Erythroblast (primary cell): ENCODE measurements around the gene MYO18B.
A peak's percentile ranks its signal among the peaks of the same experiment; 100 is the strongest.
"Not testable (repeated sequence)": the region's sequence is repeated elsewhere in the genome, so short reads cannot be mapped to it uniquely, and the experiment has no call there.

Experiments used
- DNase-seq, 2 experiments: peaks; one replicate each; lab custom pipeline; 2025; lab: John Stamatoyannopoulos, UW
- GATA1 ChIP-seq: IDR thresholded peaks from 2 replicates; pipeline ENCODE4 v1.6.1; 2011; ENCODE audit warnings: low read depth, mild to moderate bottlenecking, control low read depth, low read length, moderate library complexity
- POLR2A ChIP-seq: IDR thresholded peaks from 2 replicates; pipeline ENCODE4 v1.6.1; 2011; ENCODE audit warnings: mild to moderate bottlenecking, low read length

Gene MYO18B

DNA sequence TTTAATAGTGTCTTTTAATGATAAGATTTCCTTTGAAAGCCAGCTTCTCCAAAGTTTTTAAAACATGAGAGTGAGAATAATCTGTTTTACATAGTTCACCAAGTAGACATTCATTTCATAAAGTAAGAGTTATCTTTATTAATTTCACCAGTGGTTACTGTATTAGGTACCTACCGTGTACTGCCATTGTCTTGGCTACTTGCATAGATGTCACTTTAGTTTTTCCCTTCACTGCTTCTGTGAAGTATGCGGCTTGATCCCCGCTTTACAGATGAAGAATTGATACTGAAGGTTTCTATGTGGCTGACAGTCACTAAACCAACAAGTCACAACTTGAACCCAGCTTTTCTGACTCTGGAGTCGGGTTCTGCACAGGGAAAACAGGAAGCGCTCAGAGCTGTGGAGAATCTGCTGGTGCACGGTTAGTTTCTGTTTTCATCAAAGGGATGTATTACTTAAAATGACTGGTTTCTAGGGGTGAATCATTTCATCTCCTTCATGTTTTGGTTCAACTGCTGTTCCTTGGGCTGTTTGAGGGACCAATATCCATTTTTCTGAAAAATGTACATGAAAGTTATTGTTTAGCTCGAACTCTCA lies 39.3 kb upstream of the MYO18B start:
- no peak for DNase-seq
- TF ChIP-seq POLR2A, result no peak
- no peak for TF ChIP-seq GATA1

GRCh38 chr22:25704701-25705100 lies 37.3 kb upstream of the MYO18B start:
- TF ChIP-seq POLR2A (no peak), GATA1 (no peak)
- DNase-seq, result no peak

DNA sequence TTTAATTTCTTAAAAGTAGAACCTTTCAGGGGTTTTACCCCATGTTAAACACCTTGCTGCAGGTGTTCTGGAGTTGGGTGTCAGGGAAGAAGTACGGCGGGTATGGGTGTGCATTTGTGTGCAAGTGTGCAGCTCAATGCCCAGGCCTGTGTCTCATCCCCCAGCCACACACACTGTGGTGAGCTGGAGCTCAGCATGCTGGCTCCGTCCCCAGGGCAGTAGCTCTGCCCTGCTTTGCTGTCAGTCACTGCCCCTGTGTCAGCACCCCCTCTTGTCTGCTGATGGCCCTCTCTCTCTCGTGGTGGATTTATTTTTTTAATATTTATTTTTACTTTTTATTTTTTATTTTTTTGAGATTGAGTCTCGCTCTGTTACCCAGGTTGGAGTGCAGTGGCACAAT lies 35.8 kb upstream of the MYO18B start:
- DNase-seq, result no peak
- no peak for TF ChIP-seq GATA1
- TF ChIP-seq POLR2A, result no peak

DNA sequence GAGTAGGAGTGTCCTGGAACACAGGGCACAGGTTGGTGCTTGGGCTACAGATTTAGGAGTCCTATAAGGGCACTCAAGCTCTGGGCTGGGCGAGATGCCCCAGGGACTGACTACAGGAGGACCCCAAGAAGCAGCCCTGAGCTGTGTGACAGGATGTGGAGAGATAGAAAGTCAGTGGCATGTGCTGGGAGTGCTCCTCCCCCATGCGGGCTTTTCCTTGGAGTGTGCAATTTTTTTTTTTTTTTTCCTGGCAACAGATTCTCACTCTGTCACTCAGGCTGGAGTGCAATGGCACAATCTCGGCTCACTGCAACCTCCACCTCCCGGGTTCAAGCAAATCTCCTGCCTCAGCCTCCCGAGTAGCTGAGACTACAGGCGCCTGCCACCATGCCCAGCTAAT lies 33.6 kb upstream of the MYO18B start:
- DNase-seq, result not testable (repeated sequence)

- TF ChIP-seq GATA1, result no peak
- no peak for TF ChIP-seq POLR2A
- no peak for DNase-seq
Measured at GRCh38 chr22:25709758-25710157, 32.2 kb upstream of the MYO18B start.

DNA sequence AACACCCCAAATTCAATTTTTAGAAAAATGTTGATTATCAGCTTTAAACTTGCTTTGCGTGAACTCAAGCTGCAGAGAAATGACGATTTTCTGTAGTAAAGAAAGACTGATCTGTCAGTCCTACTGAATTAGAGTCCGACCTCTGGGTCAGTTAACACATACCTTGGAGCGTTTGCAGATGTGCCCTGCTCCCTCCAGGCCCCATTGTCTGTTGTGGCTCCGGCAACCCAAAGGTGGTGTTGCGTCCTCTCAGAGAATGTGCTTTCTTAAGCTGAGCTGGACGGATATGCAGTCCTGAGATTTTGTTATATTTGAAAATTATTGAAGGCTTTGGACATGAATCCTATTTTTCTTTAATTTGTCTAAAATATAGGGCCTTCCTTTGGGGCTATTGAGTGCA lies 31.5 kb upstream of the MYO18B start:
- TF ChIP-seq POLR2A, result no peak
- no peak for TF ChIP-seq GATA1
- no peak for DNase-seq

DNA sequence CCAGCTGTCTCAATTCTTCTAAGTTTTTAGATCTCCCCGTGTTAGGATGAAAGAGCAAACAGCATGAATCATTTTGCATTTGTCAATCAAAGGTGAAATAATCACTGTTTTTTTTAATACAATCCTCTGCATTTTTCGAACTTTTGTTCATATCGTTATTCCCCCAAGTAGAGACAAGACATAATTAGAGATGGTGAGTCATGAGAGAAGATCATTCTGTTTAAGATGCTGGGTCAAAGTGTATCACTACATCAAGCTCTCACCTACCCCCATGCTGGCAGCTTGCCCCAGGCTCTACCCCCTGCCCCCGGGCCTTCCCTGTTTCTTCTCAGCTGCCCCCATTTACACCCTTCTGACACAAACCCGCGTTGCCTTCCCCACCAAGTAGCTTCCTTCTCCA lies 30.5 kb upstream of the MYO18B start:
- no peak for DNase-seq
- TF ChIP-seq POLR2A, result no peak
- TF ChIP-seq GATA1, result no peak

DNA sequence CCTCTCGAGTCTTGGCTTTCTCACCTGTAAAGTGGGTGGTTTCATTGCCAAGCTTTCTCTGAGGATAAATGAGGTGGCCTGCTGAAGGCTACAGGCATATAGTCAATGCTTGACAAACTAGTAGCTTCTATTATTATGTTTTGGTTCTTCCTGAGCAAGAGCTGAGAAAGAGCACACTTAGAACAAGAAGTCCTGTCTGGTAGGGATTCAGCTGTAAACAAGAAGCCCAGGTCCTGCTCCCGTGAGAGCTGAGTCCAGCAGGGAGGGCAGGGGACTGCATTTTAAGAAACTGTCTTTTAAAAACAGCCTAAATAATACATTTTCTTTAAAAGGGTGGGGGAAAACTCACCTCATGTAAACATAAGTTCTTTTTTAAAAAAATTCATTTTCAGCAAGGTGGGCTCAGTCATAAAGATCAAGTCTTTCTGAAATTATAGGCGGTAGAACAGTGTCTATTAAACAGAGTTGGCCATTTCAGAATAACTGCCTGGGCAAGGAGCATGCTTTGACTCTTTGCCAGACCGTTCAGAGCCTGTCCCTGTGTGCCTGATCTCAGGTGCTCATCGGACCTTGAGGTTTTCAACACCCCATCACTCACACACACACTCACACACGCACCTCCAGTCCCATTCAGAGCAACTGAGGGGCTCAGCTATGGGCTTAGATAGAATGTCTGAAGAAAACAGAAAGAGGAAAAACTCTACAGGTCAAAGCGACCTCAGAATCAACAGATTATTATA lies 29.2 kb upstream of the MYO18B start:
- DNase-seq, result no peak
- TF ChIP-seq GATA1, result no peak
- TF ChIP-seq POLR2A, result no peak

DNA sequence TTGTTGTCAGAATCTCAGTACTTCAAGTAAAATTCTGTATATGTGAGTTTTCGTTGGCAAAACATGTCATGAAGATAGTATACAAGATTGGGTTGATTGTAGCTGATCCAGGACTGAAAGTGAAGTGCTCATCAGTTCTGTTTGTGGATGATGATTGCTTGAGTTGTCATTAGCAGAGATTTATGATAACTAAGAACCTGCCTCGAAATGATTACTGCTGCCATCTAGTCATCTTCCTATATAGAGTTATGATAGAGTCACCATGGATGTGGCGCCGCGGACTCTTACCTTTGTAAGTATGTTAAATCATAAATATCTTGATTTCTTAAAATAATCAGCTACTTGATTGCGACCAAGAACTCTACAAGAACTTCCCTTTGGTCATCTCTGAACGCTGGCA lies 27.9 kb upstream of the MYO18B start:
- no peak for DNase-seq
- TF ChIP-seq GATA1 (no peak), POLR2A (no peak)

GRCh38 chr22:25714739-25715138 lies 27.2 kb upstream of the MYO18B start:
- DNase-seq, result no peak
- TF ChIP-seq POLR2A (no peak), GATA1 (no peak)

DNA sequence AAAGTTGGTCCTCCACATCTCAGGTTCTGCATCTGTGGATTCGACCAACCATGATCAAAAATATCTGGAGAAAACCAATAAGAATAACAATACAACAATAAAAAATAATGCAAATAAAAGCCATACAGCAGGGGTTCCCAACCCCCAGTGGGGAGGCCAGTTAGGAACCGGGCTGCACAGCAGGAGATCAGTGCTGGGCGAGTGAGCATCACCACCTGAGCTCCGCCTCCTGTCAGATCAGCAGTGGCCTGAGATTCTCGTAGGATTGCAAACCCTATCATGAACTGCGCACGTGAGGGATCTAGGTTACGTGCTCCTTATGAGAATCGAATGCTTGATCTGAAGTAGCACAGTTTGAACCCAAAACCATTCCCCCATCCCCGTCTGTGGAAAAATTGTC lies 25.4 kb upstream of the MYO18B start:
- no peak for DNase-seq
- no peak for TF ChIP-seq GATA1
- no peak for TF ChIP-seq POLR2A

- TF ChIP-seq GATA1 (no peak), POLR2A (no peak)
- DNase-seq, result no peak
Measured at GRCh38 chr22:25718135-25718840, 23.7 kb upstream of the MYO18B start.

DNA sequence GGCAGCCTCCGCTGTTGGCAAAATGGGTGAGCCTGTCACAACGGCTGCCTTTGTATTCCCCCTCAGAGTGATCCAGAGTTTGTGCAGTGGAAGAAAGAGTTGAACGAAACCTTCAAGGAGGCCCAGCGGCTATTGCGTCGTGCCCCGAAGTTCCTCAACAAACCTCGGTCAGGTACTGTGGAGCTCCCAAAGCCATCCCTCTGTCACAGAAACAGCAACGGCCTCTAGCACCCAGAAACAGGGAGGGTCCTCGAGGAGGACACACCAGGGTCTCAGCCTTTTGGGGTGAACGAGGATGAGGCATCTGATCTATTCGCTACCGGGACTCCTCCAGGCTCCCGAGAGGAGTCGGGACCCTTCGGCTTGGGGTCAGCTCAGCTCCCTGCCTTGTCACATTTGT lies 19.8 kb upstream of the MYO18B start:
- TF ChIP-seq GATA1 (no peak), POLR2A (no peak)
- no peak for DNase-seq

- TF ChIP-seq POLR2A, result no peak
- no peak for TF ChIP-seq GATA1
- peak; percentile 45 to 69 for DNase-seq
Measured at GRCh38 chr22:25722626-25723025, 19.4 kb upstream of the MYO18B start.
